Osteocyte (in vitro differentiated cells): Measurements from ENCODE around the gene DDX5. TPM values are rescaled to one million over a fixed set of nuclear protein-coding genes. Genes with fewer than 3 reads are reported as not detected.

Source experiments
- DNase-seq: peaks from one replicate; pipeline ENCODE4 v3.0.0; 2021; ENCODE audit warnings: mixed read lengths; ENCODE audit not compliant: unreplicated experiment; ENCODE audit errors: extremely low spot score
- H3K27ac Mint-ChIP-seq: one replicate; pipeline ENCODE4 v1.8.0; 2021; ENCODE audit warnings: mild to moderate bottlenecking, mixed read lengths; ENCODE audit not compliant: unreplicated experiment
- H3K27me3 Mint-ChIP-seq: one replicate; pipeline ENCODE4 v1.8.0; 2021; ENCODE audit warnings: mixed read lengths; ENCODE audit not compliant: unreplicated experiment
- H3K36me3 Mint-ChIP-seq: one replicate; pipeline ENCODE4 v1.8.0; 2021; ENCODE audit warnings: mixed read lengths; ENCODE audit not compliant: unreplicated experiment
- H3K4me1 Mint-ChIP-seq: one replicate; pipeline ENCODE4 v1.8.0; 2021; ENCODE audit warnings: mixed read lengths; ENCODE audit not compliant: unreplicated experiment
- H3K4me3 Mint-ChIP-seq: one replicate; pipeline ENCODE4 v1.8.0; 2021; ENCODE audit warnings: mild to moderate bottlenecking, moderate library complexity, mixed read lengths; ENCODE audit not compliant: unreplicated experiment
- H3K9me3 Mint-ChIP-seq: one replicate; pipeline ENCODE4 v1.8.0; 2021; ENCODE audit warnings: mixed read lengths; ENCODE audit not compliant: unreplicated experiment
- CTCF ChIP-seq: fragments of 200-600 bp; sonication (generic); IDR thresholded peaks from 2 replicates; pipeline ENCODE4 v1.5.0; 2021; ENCODE audit warnings: antibody characterized with exemption, mild to moderate bottlenecking, moderate library complexity
- total RNA-seq: library from RNA; stranded (reverse); gene quantifications from 2 replicates; pipeline ENCODE4 v1.2.1, GENCODE V29; 2021

Gene DDX5
- total RNA-seq, 1 donor from 2014 or later = 816 TPM

- Mint-ChIP-seq H3K4me1 (peaks cover 8% of the 10 kb centered on the region), H3K4me3 (no peak overlapping the region), H3K27ac (no peak overlapping the region), H3K9me3 (no peaks in the 10 kb centered on the region), H3K36me3 (peaks cover 37% of the 10 kb centered on the region), H3K27me3 (no peaks in the 10 kb centered on the region)
- TF ChIP-seq CTCF = no peak
- DNase-seq = no peak
These were observed 41.2 kb upstream of the DDX5 start for GRCh38 chr17:64547319-64547718.

- no peaks in the 10 kb centered on the region for H3K27me3 Mint-ChIP-seq
- peaks cover 6% of the 10 kb centered on the region for H3K4me1 Mint-ChIP-seq
- no peak overlapping the region for H3K4me3 Mint-ChIP-seq
- H3K9me3 Mint-ChIP-seq = no peaks in the 10 kb centered on the region
- H3K27ac Mint-ChIP-seq = no peak overlapping the region
- TF ChIP-seq CTCF = no peak
- DNase-seq = no peak
- peaks cover 36% of the 10 kb centered on the region for H3K36me3 Mint-ChIP-seq
These were observed 40.6 kb upstream of the DDX5 start for GRCh38 chr17:64546716-64547115.

GRCh38 chr17:64544742-64545141 is 38.7 kb upstream of the DDX5 start:
- no peak overlapping the region for H3K4me3 Mint-ChIP-seq
- DNase-seq = no peak
- no peaks in the 10 kb centered on the region for H3K9me3 Mint-ChIP-seq
- H3K36me3 Mint-ChIP-seq = peaks cover 32% of the 10 kb centered on the region
- peaks cover 6% of the 10 kb centered on the region for H3K4me1 Mint-ChIP-seq
- no peak overlapping the region for H3K27ac Mint-ChIP-seq
- TF ChIP-seq CTCF = no peak
- no peaks in the 10 kb centered on the region for H3K27me3 Mint-ChIP-seq

GRCh38 chr17:64540118-64540776 is 34.2 kb upstream of the DDX5 start:
- H3K36me3 Mint-ChIP-seq = peaks cover 43% of the 10 kb centered on the region
- no peak for TF ChIP-seq CTCF
- peaks cover 6% of the 10 kb centered on the region for H3K4me1 Mint-ChIP-seq
- DNase-seq = no peak
- no peaks in the 10 kb centered on the region for H3K9me3 Mint-ChIP-seq
- H3K27me3 Mint-ChIP-seq = no peaks in the 10 kb centered on the region
- H3K27ac Mint-ChIP-seq = no peak overlapping the region
- no peak overlapping the region for H3K4me3 Mint-ChIP-seq

- peaks cover 6% of the 10 kb centered on the region for H3K4me1 Mint-ChIP-seq
- no peaks in the 10 kb centered on the region for H3K27me3 Mint-ChIP-seq
- peak overlapping the region; percentile 23 for H3K27ac Mint-ChIP-seq
- no peak overlapping the region for H3K4me3 Mint-ChIP-seq
- H3K9me3 Mint-ChIP-seq = no peaks in the 10 kb centered on the region
- peaks cover 46% of the 10 kb centered on the region for H3K36me3 Mint-ChIP-seq
- no peak for TF ChIP-seq CTCF
- DNase-seq = no peak
These were observed 32.5 kb upstream of the DDX5 start for GRCh38 chr17:64538508-64539130.
